PC-9 (cell line): ENCODE data around the gene FSTL1. TPM values are rescaled to one million over a fixed set of nuclear protein-coding genes. Genes with fewer than 3 reads are reported as not detected.

Source experiments
- BruUV-seq: library from RNA; stranded (reverse); fragments of 400-500 nt; replicated peaks from 2 replicates; lab custom pipeline; 2021; lab: Mats Ljungman, UMichigan
- CTCF ChIA-PET: fragments of 300-600 bp; sonication (Branson Sonifier 250); formaldehyde crosslinking; loops from one replicate; lab custom pipeline; 2022; ENCODE audit warnings: antibody characterized with exemption; lab: Charles Lee
- POLR2A ChIA-PET: fragments of 300-600 bp; sonication (Branson Sonifier 250); formaldehyde crosslinking; loops from one replicate; lab custom pipeline; 2022; ENCODE audit warnings: antibody characterized with exemption; ENCODE audit not compliant: unreplicated experiment; lab: Charles Lee
- DNase-seq, 2 experiments: peaks; one replicate each; pipeline versions ENCODE4 v3.0.0 to v3.0.0-alpha.2; 2015 to 2022; ENCODE audit warnings: mixed read lengths in 1 of 2
- H2AFZ ChIP-seq: fragments of 200-600 bp; sonication (generic); 2 replicates; pipeline ENCODE4 v1.8.1; 2017; ENCODE audit warnings: antibody characterized with exemption
- H3F3A ChIP-seq: fragments of 200-600 bp; sonication (generic); 2 replicates; pipeline ENCODE4 v1.8.1; 2017; ENCODE audit warnings: antibody characterized with exemption, mild to moderate bottlenecking, low read depth; ENCODE audit not compliant: insufficient read depth
- H3K27ac ChIP-seq: fragments of 200-600 bp; sonication (generic); 2 replicates; pipeline ENCODE4 v1.6.1; 2016; ENCODE audit warnings: mixed run types
- H3K27me3 ChIP-seq: fragments of 200-600 bp; sonication (generic); 2 replicates; pipeline ENCODE4 v1.6.1; 2016; ENCODE audit warnings: low read depth, mixed run types; ENCODE audit not compliant: insufficient read depth
- H3K36me3 ChIP-seq: fragments of 200-600 bp; sonication (generic); 2 replicates; pipeline ENCODE4 v1.6.1; 2016; ENCODE audit warnings: low read depth, mixed run types
- H3K4me1 ChIP-seq: fragments of 200-600 bp; sonication (generic); replicated peaks from 2 replicates; pipeline ENCODE4 v1.6.1; 2016; ENCODE audit warnings: mixed run types; ENCODE audit not compliant: insufficient read depth
- H3K4me2 ChIP-seq: fragments of 200-600 bp; sonication (generic); 2 replicates; pipeline ENCODE4 v1.6.1; 2017; ENCODE audit warnings: mixed run types
- H3K4me3 ChIP-seq: fragments of 200-600 bp; sonication (generic); 2 replicates; pipeline ENCODE4 v1.6.1; 2016; ENCODE audit warnings: mixed run types
- H3K79me2 ChIP-seq: fragments of 200-600 bp; sonication (generic); 2 replicates; pipeline ENCODE4 v1.6.1; 2017; ENCODE audit warnings: low read depth, mixed run types
- H3K9me2 ChIP-seq: fragments of 200-600 bp; sonication (generic); 2 replicates; pipeline ENCODE4 v1.8.1; 2017; ENCODE audit warnings: mild to moderate bottlenecking; ENCODE audit not compliant: insufficient read depth
- H3K9me3 ChIP-seq: fragments of 200-600 bp; sonication (generic); 2 replicates; pipeline ENCODE4 v1.8.1; 2016; ENCODE audit warnings: low read depth; ENCODE audit not compliant: insufficient read depth
- H4K20me1 ChIP-seq: fragments of 200-600 bp; sonication (generic); 2 replicates; pipeline ENCODE4 v1.8.1; 2017; ENCODE audit not compliant: insufficient read depth
- CTCF ChIP-seq: fragments of 200-600 bp; sonication (generic); conservative IDR thresholded peaks from 2 replicates; pipeline ENCODE4 v1.6.1; 2017; ENCODE audit warnings: mixed run types, antibody characterized with exemption, mild to moderate bottlenecking, moderate library complexity
- EZH2 ChIP-seq: fragments of 200-600 bp; sonication (generic); IDR thresholded peaks from 2 replicates; pipeline ENCODE4 v1.8.0; 2017; ENCODE audit warnings: antibody characterized with exemption, low read depth
- intact Hi-C: fragments of 100-400 bp; cut with micrococcal nuclease; formaldehyde crosslinking; loops from one replicate; pipeline ENCODE4 v1.10.0; 2022; ENCODE audit not compliant: unreplicated experiment
- total RNA-seq: library from RNA; stranded (reverse); gene quantifications from 2 replicates; pipeline ENCODE4 v1.2.3, GENCODE V29; 2021

Gene FSTL1
- total RNA-seq, 1 experiment from 2014 or later, result 225 TPM

- Histone ChIP-seq H3K27ac (peak overlapping the region; percentile 99), H3K27me3 (no peaks in the 10 kb centered on the region), H3F3A (peaks cover 14% of the 10 kb centered on the region), H3K9me2 (no peaks in the 10 kb centered on the region), H3K36me3 (no peaks in the 10 kb centered on the region), H3K9me3 (no peaks in the 10 kb centered on the region), H3K4me3 (peak overlapping the region; percentile 36; the same call in 1 of the 2 replicates), H4K20me1 (no peaks in the 10 kb centered on the region), H3K4me2 (peak overlapping the region; percentile 79), H3K4me1 (peaks cover 50% of the 10 kb centered on the region), H2AFZ (peak overlapping the region; percentile 76), H3K79me2 (no peaks in the 10 kb centered on the region)
- DNase-seq, result peak; percentile 43 to 74
- TSS peak; percentile 90 for BruUV-seq
- ChIA-PET CTCF (no interaction called here), POLR2A (interaction anchor here (0.6 to 0.7 kb wide), 5 partner anchors 20 to 677 kb away, joined by 3 to 5 read pairs (median 3); no protein-coding TSS in a partner anchor)
- intact Hi-C loops, result loop anchor here (1.0 to 2.0 kb wide), 6 partner anchors 20 to 91 kb away; no protein-coding TSS in a partner anchor
- TF ChIP-seq CTCF (no peak), EZH2 (no peak)
Observed at GRCh38 chr3:120468635-120469295, 18.0 kb upstream of the FSTL1 start.

- no peak for TF ChIP-seq EZH2
- no peak for TF ChIP-seq CTCF
- DNase-seq, result no peak
- Histone ChIP-seq H3K4me3 (no peak overlapping the region), H3K27me3 (no peaks in the 10 kb centered on the region), H3K9me2 (no peaks in the 10 kb centered on the region), H4K20me1 (no peaks in the 10 kb centered on the region), H3K4me1 (no peaks in the 10 kb centered on the region), H3K79me2 (no peaks in the 10 kb centered on the region), H3K36me3 (no peaks in the 10 kb centered on the region), H2AFZ (no peak overlapping the region), H3K27ac (no peak overlapping the region), H3K4me2 (no peak overlapping the region), H3F3A (peaks cover 6% of the 10 kb centered on the region; the same call in 1 of the 2 replicates), H3K9me3 (no peaks in the 10 kb centered on the region)
- CTCF ChIA-PET, result no interaction called here
- intact Hi-C loops, result no loop called here
- no TSS peak for BruUV-seq
- POLR2A ChIA-PET, result interaction anchor here (0.5 kb wide), 1 partner anchor 1308 kb away, joined by 3 read pairs; no protein-coding TSS in a partner anchor
Observed at GRCh38 chr3:120462409-120462959, 11.7 kb upstream of the FSTL1 start.

GRCh38 chr3:120461416-120461815 lies 10.6 kb upstream of the FSTL1 start:
- Histone ChIP-seq H3K27ac (no peak overlapping the region), H3K9me2 (no peaks in the 10 kb centered on the region), H3K9me3 (no peaks in the 10 kb centered on the region), H2AFZ (no peak overlapping the region), H3K27me3 (no peaks in the 10 kb centered on the region), H3K4me2 (no peak overlapping the region), H4K20me1 (no peaks in the 10 kb centered on the region), H3K4me1 (no peaks in the 10 kb centered on the region), H3K79me2 (no peaks in the 10 kb centered on the region), H3K36me3 (no peaks in the 10 kb centered on the region), H3F3A (peaks cover 6% of the 10 kb centered on the region; the same call in 1 of the 2 replicates), H3K4me3 (no peak overlapping the region)
- TF ChIP-seq CTCF (no peak), EZH2 (no peak)
- BruUV-seq, result no TSS peak
- intact Hi-C loops, result no loop called here
- no peak for DNase-seq
- ChIA-PET POLR2A (no interaction called here), CTCF (interaction anchor here (0.6 kb wide), 1 partner anchor 66 kb away, joined by 3 read pairs; no protein-coding TSS in a partner anchor)
